Muscle of leg (tissue), 16 donors: ENCODE data around the gene SULT2B1. TPM values are rescaled to one million over a fixed set of nuclear protein-coding genes. Genes with fewer than 3 reads are reported as not detected.
A peak's percentile ranks its signal among the peaks of the same experiment; 100 is the strongest.

Experiments
- DNase-seq: peaks from one replicate; pipeline ENCODE4 v3.0.0; 2013
- H3K27ac ChIP-seq: one replicate; pipeline ENCODE4 v1.5.1; 2013; ENCODE audit warnings: mild to moderate bottlenecking, low read length, control low read depth
- H3K27me3 ChIP-seq: one replicate; pipeline ENCODE4 v1.6.1; 2013; ENCODE audit warnings: low read length; ENCODE audit not compliant: control insufficient read depth, insufficient read depth
- H3K36me3 ChIP-seq: one replicate; pipeline ENCODE4 v1.6.1; 2013; ENCODE audit warnings: low read length; ENCODE audit not compliant: control insufficient read depth, insufficient read depth
- H3K4me1 ChIP-seq: one replicate; pipeline ENCODE4 v1.6.1; 2013; ENCODE audit warnings: low read length; ENCODE audit not compliant: control insufficient read depth, insufficient read depth
- H3K4me3 ChIP-seq: one replicate; pipeline ENCODE4 v1.5.1; 2013; ENCODE audit warnings: low read length, control low read depth
- H3K9me3 ChIP-seq: replicated peaks from 2 replicates; pipeline ENCODE4 v1.6.1; 2013; ENCODE audit warnings: low read depth, low read length; ENCODE audit not compliant: control insufficient read depth
- WGBS: methylation state at CpG from one replicate; pipeline ENCODE4 v1.1.5; 2013; ENCODE audit warnings: missing lambda C conversion rate; ENCODE audit not compliant: insufficient coverage; 5-methylcytosine and 5-hydroxymethylcytosine counted together
- long read RNA-seq, 11 donors: transcript quantifications; one replicate each; lab custom pipeline, GENCODE V29; 2026
- polyA plus RNA-seq, 8 donors: library from polyadenylated mRNA; unstranded; fragments of 120-200 nt; gene quantifications; one replicate each; pipeline versions ENCODE4 v1.2.1 to v1.2.3, GENCODE V29; 2013; ENCODE audit warnings: inconsistent platforms in 1 of 8, low replicate concordance in 1 of 8; ENCODE audit not compliant: insufficient read length in 8 of 8, insufficient read depth in 1 of 8
- total RNA-seq: library from RNA; stranded (reverse); fragments of 120-200 nt; gene quantifications from one replicate; pipeline ENCODE4 v1.2.4, GENCODE V29; 2013

Gene SULT2B1
- total RNA-seq: 0.13 TPM
- polyA plus RNA-seq: 1 to 10 TPM in 1 of 8 donors, under 1 TPM in 6, not detected in 1; 0.11 to 2.9 (median 0.27) TPM
- long read RNA-seq, donor 1: 0 reads
- long read RNA-seq, donor 2, partial matches to known transcripts: 0 of 4 reads
- long read RNA-seq, donor 2, other reads (novel, unspliced or antisense): 0 of 4 reads
- long read RNA-seq, donor 3: 0 reads
- long read RNA-seq, donor 4: 0 reads
- long read RNA-seq, donor 5: 0 reads
- long read RNA-seq, donor 6, partial matches to known transcripts: 5,394 of 5,509 reads
- long read RNA-seq, donor 6, other reads (novel, unspliced or antisense): 115 of 5,509 reads
- long read RNA-seq, donor 7: 0 reads
- long read RNA-seq, donor 8: 0 reads
- long read RNA-seq, donor 9: 0 reads
- long read RNA-seq, donor 10: 0 reads
- long read RNA-seq, donor 11: 0 reads

DNA sequence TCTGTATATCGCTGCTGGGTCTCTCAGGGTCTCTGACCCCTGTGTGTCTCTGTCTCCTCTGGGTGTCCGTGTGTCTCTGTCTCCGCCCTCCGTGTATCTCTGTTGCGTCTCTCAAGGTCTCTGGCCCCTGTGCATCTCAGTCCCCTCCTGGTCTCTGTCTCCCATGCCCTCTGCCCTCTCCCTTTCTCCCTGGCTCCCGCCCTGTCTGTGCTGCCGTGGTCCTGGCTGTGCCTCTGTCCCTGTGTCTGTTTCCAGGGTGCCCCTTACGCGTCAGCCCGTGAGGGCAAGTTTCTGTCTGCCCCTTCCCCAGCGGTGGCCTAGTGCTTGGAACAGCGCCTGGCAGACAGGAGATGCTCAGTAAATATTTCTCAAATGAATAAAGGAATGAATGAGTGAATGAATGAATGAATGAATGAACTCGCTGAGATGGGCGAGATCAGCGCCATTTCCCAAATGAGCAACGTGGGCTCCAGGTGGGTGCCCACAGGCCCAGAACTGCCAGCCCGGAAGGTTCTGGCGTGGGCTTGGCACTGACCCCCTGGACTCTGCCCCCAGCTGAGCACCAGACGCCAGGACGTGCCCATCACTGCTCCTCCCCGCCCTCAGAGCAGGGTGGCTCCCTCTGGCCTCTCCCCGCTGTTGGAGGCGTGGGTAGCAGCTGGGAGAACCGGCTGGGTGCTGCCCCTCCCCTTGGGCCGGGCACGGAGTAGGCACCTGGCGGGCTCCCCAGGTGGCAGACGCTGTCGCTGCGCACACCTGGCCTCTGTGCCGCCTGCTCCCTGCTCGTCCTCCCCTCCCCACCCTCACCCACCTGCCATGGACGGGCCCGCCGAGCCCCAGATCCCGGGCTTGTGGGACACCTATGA is at the start of gene SULT2B1:
Gene SULT2B1 (plus strand): TSS at position 736 of the 866 bp plus-strand sequence. CDS start 81 bp downstream, at position 817.
- no peaks in the 10 kb centered on the region for H3K4me1 ChIP-seq
- peaks cover 10% of the 10 kb centered on the region for H3K27me3 ChIP-seq
- 66% methylated on average over 18 of the region's 36 CpGs for WGBS
- no peak for DNase-seq
- H3K27ac ChIP-seq: no peak within 1 kb of the TSS
- H3K9me3 ChIP-seq: no peaks in the 10 kb centered on the region
- H3K4me3 ChIP-seq: no peak within 1 kb of the TSS
- H3K36me3 ChIP-seq: no peaks in the 10 kb centered on the region

DNA sequence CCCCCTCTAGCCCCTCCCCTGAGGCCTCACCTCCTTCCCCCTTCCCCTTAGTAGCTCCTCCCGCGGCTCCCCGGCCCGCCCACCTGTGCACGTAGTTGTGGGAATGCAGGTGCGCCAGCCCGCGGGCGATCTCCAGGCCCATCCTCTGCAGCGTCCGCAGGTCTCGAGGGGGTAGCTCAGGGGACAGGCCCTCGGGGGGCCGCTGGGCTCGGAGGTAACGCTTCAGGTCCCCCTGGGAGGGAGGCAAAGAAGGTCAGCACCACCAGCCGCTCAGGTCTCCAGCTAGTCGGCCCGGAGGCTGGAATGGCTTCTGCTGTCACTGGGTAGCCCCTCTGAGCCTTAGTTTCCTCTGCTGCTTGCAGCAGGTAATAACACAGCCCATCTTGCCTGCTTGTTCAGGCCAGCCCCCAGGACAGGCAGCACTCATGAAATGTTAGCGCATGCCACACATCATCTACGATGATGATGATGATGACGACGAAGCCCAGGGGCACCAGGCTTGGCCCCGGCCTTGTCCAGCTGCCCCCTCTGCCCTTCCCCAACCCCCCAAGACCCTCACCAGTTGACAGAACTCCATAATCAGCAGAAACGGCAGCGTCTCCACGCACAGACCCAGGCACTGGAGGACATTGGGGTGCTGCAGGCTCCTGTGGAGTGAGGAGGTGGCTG is 49.5 kb upstream of the SULT2B1 start:
- Histone ChIP-seq H3K4me1 (no peaks in the 10 kb centered on the region), H3K9me3 (no peaks in the 10 kb centered on the region), H3K27me3 (peaks cover 39% of the 10 kb centered on the region), H3K4me3 (no peak overlapping the region), H3K27ac (no peak overlapping the region), H3K36me3 (no peaks in the 10 kb centered on the region)
- no peak for DNase-seq
- 21% methylated on average over 21 of the region's 27 CpGs for WGBS

DNA sequence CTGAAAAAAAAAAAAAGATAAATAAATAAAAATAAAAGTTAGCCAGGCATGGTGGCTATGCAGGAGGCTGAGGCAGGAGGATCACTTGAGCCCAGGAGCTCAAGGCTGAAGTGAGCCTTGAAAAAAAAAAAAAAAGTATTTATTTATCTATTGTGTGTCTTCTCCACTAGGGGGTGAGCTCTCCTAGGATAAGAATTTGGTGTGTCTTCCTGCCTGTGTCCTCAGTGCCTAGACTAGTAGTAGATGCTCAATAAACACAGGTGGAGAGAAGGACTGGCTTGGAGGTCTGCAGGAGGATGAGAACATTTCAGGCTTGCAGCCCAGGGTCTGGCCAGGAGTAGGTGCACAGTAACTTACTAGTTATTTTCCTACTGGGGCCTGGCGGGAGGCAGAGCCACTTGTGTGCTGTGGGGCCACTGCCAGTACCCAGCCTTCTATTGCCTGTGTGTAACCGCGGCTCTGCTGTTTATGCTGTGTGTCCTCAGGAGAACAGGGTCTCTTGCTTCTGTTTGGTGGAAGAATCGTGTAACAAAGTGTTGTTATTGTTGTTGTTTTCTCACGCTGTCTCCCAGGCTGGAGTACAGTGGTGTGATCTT is 45.7 kb upstream of the SULT2B1 start:
- H3K4me3 ChIP-seq: no peak overlapping the region
- H3K27me3 ChIP-seq: peaks cover 42% of the 10 kb centered on the region
- no peak overlapping the region for H3K27ac ChIP-seq
- no peak for DNase-seq
- H3K4me1 ChIP-seq: peaks cover 5% of the 10 kb centered on the region
- 90% methylated on average over 4 of the region's 5 CpGs for WGBS
- no peaks in the 10 kb centered on the region for H3K9me3 ChIP-seq
- no peaks in the 10 kb centered on the region for H3K36me3 ChIP-seq

DNA sequence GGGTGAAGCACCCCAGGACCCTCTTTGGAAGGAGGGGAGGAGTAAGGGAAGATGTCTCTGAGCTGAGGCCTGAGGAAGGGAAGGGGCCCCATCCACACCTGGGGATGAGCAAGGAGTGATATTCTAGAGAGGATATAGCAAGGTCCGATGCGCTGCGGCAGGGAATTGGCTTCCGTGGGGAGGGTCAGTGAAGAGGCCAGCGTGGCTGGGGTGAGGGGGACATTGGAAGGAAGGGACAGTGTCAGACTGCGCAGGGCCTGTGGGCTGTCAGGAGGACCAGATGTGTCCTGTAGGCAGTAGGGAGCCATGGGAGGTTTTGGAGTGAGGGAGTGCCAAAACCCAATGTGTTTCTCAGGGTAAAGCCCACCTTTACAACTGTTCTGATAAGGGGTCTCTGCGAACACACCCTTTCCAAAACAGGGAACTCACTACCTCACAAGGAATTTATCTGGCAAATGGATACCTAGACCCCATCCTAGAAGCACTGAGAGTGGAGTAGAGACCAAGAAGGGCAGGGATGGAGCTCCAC is 44.0 kb upstream of the SULT2B1 start:
- Histone ChIP-seq H3K4me3 (no peak overlapping the region), H3K4me1 (peaks cover 5% of the 10 kb centered on the region), H3K27ac (no peak overlapping the region), H3K36me3 (no peaks in the 10 kb centered on the region), H3K9me3 (no peaks in the 10 kb centered on the region), H3K27me3 (peaks cover 45% of the 10 kb centered on the region)
- 92% methylated on average over 5 of the region's 7 CpGs for WGBS
- no peak for DNase-seq

DNA sequence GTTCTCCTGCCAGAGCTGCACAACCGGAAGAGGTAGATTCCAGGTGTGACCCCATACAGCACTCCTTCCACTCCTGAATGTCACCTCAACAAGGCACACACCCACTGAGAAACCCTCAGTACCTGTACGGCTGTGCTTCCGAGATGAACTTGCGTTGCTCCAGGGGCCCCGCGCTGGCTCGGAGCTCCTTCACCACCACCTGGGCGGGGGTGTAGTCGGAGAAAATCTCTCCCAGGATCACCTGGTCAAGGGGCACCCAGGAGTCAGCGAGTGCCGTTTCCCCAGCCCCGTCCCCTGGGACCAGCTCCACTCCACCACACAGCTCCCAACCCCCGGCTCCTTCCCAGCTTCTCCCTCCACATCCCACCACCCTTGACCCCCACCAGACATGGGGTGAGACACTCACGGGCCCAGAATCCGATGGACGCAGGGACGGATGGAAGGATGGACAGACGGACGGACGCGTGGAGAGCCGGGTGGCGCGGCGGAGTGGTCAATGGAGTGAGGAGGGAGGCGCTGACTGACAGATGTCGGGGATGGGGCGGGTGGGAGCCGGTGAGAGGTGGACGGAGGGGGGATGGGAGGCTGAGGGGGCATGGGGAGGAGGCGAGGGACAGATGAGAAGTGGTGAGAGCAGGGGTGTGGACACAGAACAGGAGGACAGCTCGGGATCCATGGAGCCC is 43.1 kb upstream of the SULT2B1 start:
- Histone ChIP-seq H3K4me1 (peaks cover 12% of the 10 kb centered on the region), H3K36me3 (no peaks in the 10 kb centered on the region), H3K27ac (no peak overlapping the region), H3K27me3 (peaks cover 54% of the 10 kb centered on the region), H3K9me3 (no peaks in the 10 kb centered on the region), H3K4me3 (no peak overlapping the region)
- DNase-seq: no peak
- 84% methylated on average over 22 of the region's 32 CpGs for WGBS

DNA sequence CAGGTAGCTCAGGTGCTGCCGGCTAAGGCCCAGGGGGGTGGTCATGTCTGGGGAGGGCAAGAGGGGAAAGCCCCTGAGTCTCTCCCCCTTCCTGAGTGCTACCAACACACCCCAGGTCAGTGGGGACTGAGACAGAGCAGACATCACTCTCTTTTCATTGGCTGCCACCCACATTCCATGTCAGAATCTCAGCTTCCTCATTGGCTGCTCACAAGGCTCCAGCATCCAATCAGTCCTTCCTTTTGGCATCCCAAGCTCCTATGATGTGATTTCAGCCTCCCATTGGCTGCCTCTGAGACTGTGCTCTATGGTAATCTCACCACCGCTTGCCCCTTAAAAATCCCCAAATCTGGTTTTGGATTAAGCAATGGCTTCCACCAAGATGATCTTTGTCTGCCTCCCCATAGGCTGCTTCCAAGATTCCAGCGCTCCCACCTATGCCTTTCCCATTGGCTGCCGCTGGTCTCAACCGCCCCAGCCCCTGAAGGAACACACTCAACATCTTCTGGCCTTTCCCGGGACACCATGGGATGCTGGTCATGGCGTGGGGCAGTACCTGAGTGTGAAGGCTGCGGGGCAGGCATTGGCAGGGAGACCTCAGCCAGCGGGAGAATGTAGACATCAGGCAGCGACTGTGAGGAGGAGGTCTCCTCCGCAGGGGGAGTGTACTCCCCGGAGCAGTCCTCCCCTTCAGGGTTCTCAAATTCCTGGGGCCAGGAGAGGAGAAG is 42.3 kb upstream of the SULT2B1 start:
- no peak for DNase-seq

DNA sequence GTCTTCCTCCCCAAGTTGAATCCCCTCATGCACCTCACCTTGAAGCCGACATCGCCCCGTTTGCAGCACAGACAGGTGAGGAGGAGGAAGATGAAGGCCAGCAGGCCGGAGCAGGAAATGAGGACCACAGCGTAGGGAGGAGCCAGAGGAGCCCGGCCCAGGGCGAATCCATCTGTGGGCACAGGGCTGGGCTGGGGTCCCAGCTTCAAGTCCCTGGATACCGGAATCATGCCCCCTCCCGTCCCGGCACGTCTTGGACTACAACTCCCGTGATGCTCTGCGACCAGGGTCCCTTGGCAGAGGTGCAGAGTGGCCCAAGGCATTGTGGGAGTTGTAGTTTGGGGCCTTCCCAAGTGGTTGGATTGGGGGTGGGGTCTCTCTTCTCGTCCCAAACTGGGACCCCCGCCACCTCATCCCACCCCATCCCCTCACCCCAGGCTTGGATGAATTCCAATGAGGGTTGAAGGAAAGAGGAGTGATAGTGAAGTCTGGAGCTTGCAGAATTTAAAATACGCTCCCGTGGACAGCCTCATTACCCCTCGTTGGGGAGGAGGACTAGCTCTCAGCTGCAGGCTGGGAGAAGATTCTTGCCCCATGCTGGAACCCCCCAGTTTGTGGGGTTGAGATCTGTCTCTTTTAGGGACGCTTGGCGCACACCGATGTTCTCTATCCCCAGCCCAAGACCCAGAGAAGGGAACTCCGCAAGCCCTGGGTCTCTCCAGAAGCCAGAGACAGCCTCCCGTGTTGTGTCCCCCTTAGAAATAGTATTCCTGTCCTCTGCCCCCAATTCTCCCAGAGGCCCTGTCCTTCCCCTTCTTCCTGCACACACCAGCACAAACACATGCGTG is 41.3 kb upstream of the SULT2B1 start:
- Histone ChIP-seq H3K4me1 (peaks cover 14% of the 10 kb centered on the region), H3K27ac (no peak overlapping the region), H3K36me3 (no peaks in the 10 kb centered on the region), H3K27me3 (peaks cover 59% of the 10 kb centered on the region), H3K9me3 (no peaks in the 10 kb centered on the region), H3K4me3 (no peak overlapping the region)
- 13% methylated on average over 11 of the region's 24 CpGs for WGBS
- DNase-seq: peak; percentile 74

More for the DNA sequence above, 42.3 kb upstream of the SULT2B1 start:
- H3K9me3 ChIP-seq: no peaks in the 10 kb centered on the region
- WGBS: 87% methylated on average over 8 of the region's 12 CpGs
- H3K27me3 ChIP-seq: peaks cover 59% of the 10 kb centered on the region
- H3K4me3 ChIP-seq: no peak overlapping the region
- no peak overlapping the region for H3K27ac ChIP-seq
- H3K36me3 ChIP-seq: no peaks in the 10 kb centered on the region
- peaks cover 14% of the 10 kb centered on the region for H3K4me1 ChIP-seq

DNA sequence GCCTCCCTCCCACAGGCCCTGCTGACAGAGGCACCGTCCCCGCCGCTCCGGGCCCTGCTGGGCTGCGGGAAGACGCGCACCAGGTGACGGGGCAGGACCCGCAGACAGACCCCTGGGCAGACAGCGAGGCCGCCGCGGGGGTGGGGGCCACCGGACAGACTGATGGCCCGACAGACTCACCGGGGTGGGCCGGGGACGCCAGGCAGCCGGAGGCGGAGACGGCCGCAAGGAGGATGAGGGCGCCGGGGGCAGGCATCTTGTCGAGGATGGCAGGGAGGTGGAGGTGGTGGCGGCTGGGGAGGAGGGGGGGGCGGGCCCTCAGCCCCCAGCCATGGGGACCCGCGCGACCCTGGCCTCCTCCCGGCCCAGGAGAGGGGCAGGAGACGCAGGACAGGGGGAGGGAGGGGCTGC is 40.6 kb upstream of the SULT2B1 start:
- H3K27ac ChIP-seq: no peak overlapping the region
- DNase-seq: no peak
- WGBS: 3% methylated on average over 24 of the region's 32 CpGs
- no peaks in the 10 kb centered on the region for H3K9me3 ChIP-seq
- peaks cover 59% of the 10 kb centered on the region for H3K27me3 ChIP-seq
- no peak overlapping the region for H3K4me3 ChIP-seq
- peaks cover 14% of the 10 kb centered on the region for H3K4me1 ChIP-seq
- no peaks in the 10 kb centered on the region for H3K36me3 ChIP-seq
